ENCODE results near the gene TES. TPM values are rescaled to one million over a fixed set of nuclear protein-coding genes. Genes with fewer than 3 reads are reported as not detected.

Gene TES
- total RNA-seq, 1 donor: 99.2 TPM

DNA sequence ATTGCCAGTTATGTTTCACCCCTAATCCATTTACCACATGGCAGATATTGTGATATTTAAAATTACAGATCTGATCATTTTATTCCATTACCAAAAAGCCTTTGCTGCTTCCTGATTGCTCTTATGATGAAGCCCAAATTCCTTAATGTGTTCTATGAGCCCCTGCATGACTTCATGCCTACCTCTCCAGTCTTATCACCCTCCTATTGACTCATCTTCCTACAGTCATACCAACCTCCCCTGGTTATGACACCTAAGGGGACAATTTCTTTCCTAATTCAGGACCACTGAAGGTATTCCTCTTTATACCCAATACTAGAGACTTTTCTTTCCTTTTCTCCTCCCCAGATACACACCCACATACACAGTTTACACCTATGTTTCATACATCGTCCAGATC, 36.0 kb downstream of the TES start:
- no peak overlapping the region for H2AFZ ChIP-seq (ENCODE audit: low read length)
- H4K20me1 ChIP-seq (ENCODE audit: insufficient read depth, low read length): no peaks in the 10 kb centered on the region
- H3K27me3 ChIP-seq (ENCODE audit: insufficient read depth, low read length): no peaks in the 10 kb centered on the region
- TF ChIP-seq, protein P1, sequence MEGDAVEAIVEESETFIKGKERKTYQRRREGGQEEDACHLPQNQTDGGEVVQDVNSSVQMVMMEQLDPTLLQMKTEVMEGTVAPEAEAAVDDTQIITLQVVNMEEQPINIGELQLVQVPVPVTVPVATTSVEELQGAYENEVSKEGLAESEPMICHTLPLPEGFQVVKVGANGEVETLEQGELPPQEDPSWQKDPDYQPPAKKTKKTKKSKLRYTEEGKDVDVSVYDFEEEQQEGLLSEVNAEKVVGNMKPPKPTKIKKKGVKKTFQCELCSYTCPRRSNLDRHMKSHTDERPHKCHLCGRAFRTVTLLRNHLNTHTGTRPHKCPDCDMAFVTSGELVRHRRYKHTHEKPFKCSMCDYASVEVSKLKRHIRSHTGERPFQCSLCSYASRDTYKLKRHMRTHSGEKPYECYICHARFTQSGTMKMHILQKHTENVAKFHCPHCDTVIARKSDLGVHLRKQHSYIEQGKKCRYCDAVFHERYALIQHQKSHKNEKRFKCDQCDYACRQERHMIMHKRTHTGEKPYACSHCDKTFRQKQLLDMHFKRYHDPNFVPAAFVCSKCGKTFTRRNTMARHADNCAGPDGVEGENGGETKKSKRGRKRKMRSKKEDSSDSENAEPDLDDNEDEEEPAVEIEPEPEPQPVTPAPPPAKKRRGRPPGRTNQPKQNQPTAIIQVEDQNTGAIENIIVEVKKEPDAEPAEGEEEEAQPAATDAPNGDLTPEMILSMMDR (IDR thresholded peaks at IDR 0.05; ENCODE audit: extremely low read depth, low read depth, low read length): no peak
- peaks cover 12% of the 10 kb centered on the region for H3K36me3 ChIP-seq (ENCODE audit: insufficient read depth, low read length)
- H3K4me3 ChIP-seq (ENCODE audit: insufficient read depth, low read length): no peak overlapping the region
- no peak overlapping the region for H3K4me2 ChIP-seq (ENCODE audit: insufficient read depth, low read length)
- no peaks in the 10 kb centered on the region for H3K9me3 ChIP-seq (ENCODE audit: low read depth, low read length)
- DNase-seq (ENCODE audit: insufficient read length, low spot score, missing footprints): no peak
- peaks cover 3% of the 10 kb centered on the region for H3K4me1 ChIP-seq (ENCODE audit: insufficient read depth, low read length)
- H3K79me2 ChIP-seq (ENCODE audit: insufficient read depth, low read length): no peaks in the 10 kb centered on the region
- H3K27ac ChIP-seq (ENCODE audit: low read depth, low read length): no peak overlapping the region

DNA sequence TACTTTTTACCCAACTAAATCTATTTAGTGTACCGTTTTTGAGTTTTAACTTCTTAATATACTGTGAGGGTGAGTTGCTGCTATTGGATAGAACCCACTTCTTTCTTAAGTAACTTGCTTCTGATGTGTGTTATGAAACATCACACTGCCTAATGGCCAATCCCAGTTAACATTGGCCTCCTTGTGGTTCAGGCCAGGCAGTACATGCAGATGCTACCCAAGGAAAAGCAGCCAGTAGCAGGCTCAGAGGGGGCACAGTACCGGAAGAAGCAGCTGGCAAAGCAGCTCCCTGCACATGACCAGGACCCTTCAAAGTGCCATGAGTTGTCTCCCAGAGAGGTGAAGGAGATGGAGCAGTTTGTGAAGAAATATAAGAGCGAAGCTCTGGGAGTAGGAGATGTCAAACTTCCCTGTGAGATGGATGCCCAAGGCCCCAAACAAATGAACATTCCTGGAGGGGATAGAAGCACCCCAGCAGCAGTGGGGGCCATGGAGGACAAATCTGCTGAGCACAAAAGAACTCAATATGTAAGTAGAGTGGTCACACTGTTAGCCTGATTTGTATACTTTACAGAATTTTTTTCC, 39.7 kb downstream of the TES start:
- no peaks in the 10 kb centered on the region for H3K4me1 ChIP-seq (ENCODE audit: insufficient read depth, low read length)
- TF ChIP-seq, protein P1 (IDR thresholded peaks at IDR 0.05; ENCODE audit: extremely low read depth, low read depth, low read length): peak; percentile 69
- H3K36me3 ChIP-seq (ENCODE audit: insufficient read depth, low read length): peaks cover 24% of the 10 kb centered on the region
- H3K4me2 ChIP-seq (ENCODE audit: insufficient read depth, low read length): no peak overlapping the region
- H3K27ac ChIP-seq (ENCODE audit: low read depth, low read length): no peak overlapping the region
- no peaks in the 10 kb centered on the region for H3K79me2 ChIP-seq (ENCODE audit: insufficient read depth, low read length)
- no peak overlapping the region for H2AFZ ChIP-seq (ENCODE audit: low read length)
- peak; percentile 84 for DNase-seq (ENCODE audit: insufficient read length, low spot score, missing footprints)
- no peaks in the 10 kb centered on the region for H3K27me3 ChIP-seq (ENCODE audit: insufficient read depth, low read length)
- H3K9me3 ChIP-seq (ENCODE audit: low read depth, low read length): no peaks in the 10 kb centered on the region
- H4K20me1 ChIP-seq (ENCODE audit: insufficient read depth, low read length): no peaks in the 10 kb centered on the region
- H3K4me3 ChIP-seq (ENCODE audit: insufficient read depth, low read length): no peak overlapping the region

DNA sequence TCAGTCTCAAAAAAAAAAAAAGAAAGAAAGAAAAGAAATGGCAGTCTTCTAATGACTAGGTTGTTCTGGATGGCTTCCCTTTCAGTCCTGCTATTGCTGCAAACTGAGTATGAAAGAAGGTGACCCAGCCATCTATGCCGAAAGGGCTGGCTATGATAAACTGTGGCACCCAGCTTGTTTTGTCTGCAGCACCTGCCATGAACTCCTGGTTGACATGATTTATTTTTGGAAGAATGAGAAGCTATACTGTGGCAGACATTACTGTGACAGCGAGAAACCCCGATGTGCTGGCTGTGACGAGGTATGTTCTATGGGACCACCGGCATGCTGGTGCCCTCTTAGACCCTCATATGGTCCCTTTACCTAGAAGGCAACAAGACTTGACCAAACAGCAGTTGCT, 41.3 kb downstream of the TES start:
- H3K4me3 ChIP-seq (ENCODE audit: insufficient read depth, low read length): no peak overlapping the region
- H3K79me2 ChIP-seq (ENCODE audit: insufficient read depth, low read length): no peaks in the 10 kb centered on the region
- H2AFZ ChIP-seq (ENCODE audit: low read length): no peak overlapping the region
- H3K36me3 ChIP-seq (ENCODE audit: insufficient read depth, low read length): peaks cover 26% of the 10 kb centered on the region
- no peak overlapping the region for H3K4me2 ChIP-seq (ENCODE audit: insufficient read depth, low read length)
- no peaks in the 10 kb centered on the region for H3K4me1 ChIP-seq (ENCODE audit: insufficient read depth, low read length)
- no peak for DNase-seq (ENCODE audit: insufficient read length, low spot score, missing footprints)
- no peaks in the 10 kb centered on the region for H3K9me3 ChIP-seq (ENCODE audit: low read depth, low read length)
- no peak overlapping the region for H3K27ac ChIP-seq (ENCODE audit: low read depth, low read length)
- TF ChIP-seq, protein P1 (IDR thresholded peaks at IDR 0.05; ENCODE audit: extremely low read depth, low read depth, low read length): no peak
- no peaks in the 10 kb centered on the region for H3K27me3 ChIP-seq (ENCODE audit: insufficient read depth, low read length)
- no peaks in the 10 kb centered on the region for H4K20me1 ChIP-seq (ENCODE audit: insufficient read depth, low read length)

DNA sequence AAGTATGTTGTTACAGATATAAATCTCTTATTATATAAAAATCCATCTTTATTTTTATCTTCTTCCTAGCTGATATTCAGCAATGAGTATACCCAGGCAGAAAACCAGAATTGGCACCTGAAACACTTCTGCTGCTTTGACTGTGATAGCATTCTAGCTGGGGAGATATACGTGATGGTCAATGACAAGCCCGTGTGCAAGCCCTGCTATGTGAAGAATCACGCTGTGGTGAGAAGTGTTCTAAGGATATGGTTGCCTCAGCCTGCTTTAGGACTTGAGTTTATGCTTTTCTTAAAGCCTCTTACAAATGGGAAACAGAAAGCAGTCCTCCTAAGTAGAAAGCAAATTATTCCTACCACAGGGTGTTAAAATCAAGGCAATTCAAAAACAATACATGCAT, 41.9 kb downstream of the TES start:
- Histone ChIP-seq H3K4me2 (ENCODE audit: insufficient read depth, low read length) (no peak overlapping the region), H3K27me3 (ENCODE audit: insufficient read depth, low read length) (no peaks in the 10 kb centered on the region), H3K27ac (ENCODE audit: low read depth, low read length) (no peak overlapping the region), H3K79me2 (ENCODE audit: insufficient read depth, low read length) (no peaks in the 10 kb centered on the region), H3K4me1 (ENCODE audit: insufficient read depth, low read length) (no peaks in the 10 kb centered on the region), H3K36me3 (ENCODE audit: insufficient read depth, low read length) (peaks cover 26% of the 10 kb centered on the region), H3K9me3 (ENCODE audit: low read depth, low read length) (no peaks in the 10 kb centered on the region), H3K4me3 (ENCODE audit: insufficient read depth, low read length) (no peak overlapping the region), H4K20me1 (ENCODE audit: insufficient read depth, low read length) (no peaks in the 10 kb centered on the region), H2AFZ (ENCODE audit: low read length) (no peak overlapping the region)
- no peak for DNase-seq (ENCODE audit: insufficient read length, low spot score, missing footprints)
- TF ChIP-seq, protein P1 (IDR thresholded peaks at IDR 0.05; ENCODE audit: extremely low read depth, low read depth, low read length): no peak

Measured in osteoblast (primary cell).